GM19193 (cell line): ENCODE data around the gene ZYX.

Experiments
- POLR2A ChIP-seq: IDR thresholded peaks from 4 replicates; pipeline ENCODE4 v1.6.1; 2011; ENCODE audit not compliant: insufficient read depth, insufficient read length; ENCODE audit errors: extremely low read depth

Gene ZYX

GRCh38 chr7:143396625-143397556 lies 15.7 kb downstream of the ZYX start:
- TF ChIP-seq POLR2A = no peak

- no peak for TF ChIP-seq POLR2A
These were observed 16.8 kb downstream of the ZYX start for GRCh38 chr7:143397710-143398530.

GRCh38 chr7:143398616-143399015 lies 17.5 kb downstream of the ZYX start:
- no peak for TF ChIP-seq POLR2A

- TF ChIP-seq POLR2A = no peak
These were observed 18.0 kb downstream of the ZYX start for GRCh38 chr7:143399151-143399550.

- no peak for TF ChIP-seq POLR2A
These were observed 18.5 kb downstream of the ZYX start for GRCh38 chr7:143399642-143400041.

- no peak for TF ChIP-seq POLR2A
These were observed 20.1 kb downstream of the ZYX start for GRCh38 chr7:143401265-143401664.

- no peak for TF ChIP-seq POLR2A
These were observed 24.2 kb downstream of the ZYX start for GRCh38 chr7:143405173-143406001.

- TF ChIP-seq POLR2A = no peak
These were observed 24.8 kb downstream of the ZYX start for GRCh38 chr7:143406002-143406357.

- no peak for TF ChIP-seq POLR2A
These were observed 26.4 kb downstream of the ZYX start for GRCh38 chr7:143407287-143408251.

- no peak for TF ChIP-seq POLR2A
These were observed 27.1 kb downstream of the ZYX start for GRCh38 chr7:143408252-143408685.

GRCh38 chr7:143408686-143409561 lies 27.8 kb downstream of the ZYX start, which contains the start of gene EPHA1:
EPHA1 (minus strand) TSS chr7:143408856; CDS start chr7:143408805, 51 bp downstream.
- no peak for TF ChIP-seq POLR2A

GRCh38 chr7:143410521-143411004 lies 29.4 kb downstream of the ZYX start:
- no peak for TF ChIP-seq POLR2A
